Colonic mucosa (tissue), 4 donors: Measurements from ENCODE around the gene ZNF319. TPM values are rescaled to one million over a fixed set of nuclear protein-coding genes. Genes with fewer than 3 reads are reported as not detected.

Source experiments
- DNase-seq: peaks from one replicate; pipeline ENCODE4 v3.0.0-alpha.2; 2020
- H3K27ac ChIP-seq: fragments of 200-600 bp; one replicate; pipeline ENCODE4 v1.8.0; 2021
- H3K27me3 ChIP-seq: fragments of 200-600 bp; one replicate; pipeline ENCODE4 v1.8.0; 2021
- H3K36me3 ChIP-seq: fragments of 200-600 bp; one replicate; pipeline ENCODE4 v1.8.0; 2021
- H3K4me1 ChIP-seq: fragments of 200-600 bp; one replicate; pipeline ENCODE4 v1.8.0; 2021; ENCODE audit warnings: mild to moderate bottlenecking
- H3K4me3 ChIP-seq: fragments of 200-600 bp; one replicate; pipeline ENCODE4 v1.8.0; 2021
- H3K9ac ChIP-seq, 2 donors: one replicate each; pipeline ENCODE4 v1.7.0; 2013; ENCODE audit warnings: control low read depth in 2 of 2, low read depth in 2 of 2, low read length in 2 of 2
- H3K9me3 ChIP-seq: fragments of 200-600 bp; one replicate; pipeline ENCODE4 v1.8.0; 2021
- intact Hi-C: fragments of 100-400 bp; cut with DNase I; formaldehyde crosslinking; loops from one replicate; pipeline ENCODE4 v1.14.1; 2022
- total RNA-seq, 2 donors: library from RNA; stranded (reverse); fragmentation: NEBNext Ultra II Directional in 1 of 2; extraction: Animal tissue kit (Norgen Biotek cat#: 25700) in 1 of 2; gene quantifications; one replicate each; pipeline ENCODE4 v1.2.1, GENCODE V29; 2021
- TF ChIP-seq, protein P1 (sequence below): fragments of 200-600 bp; IDR thresholded peaks from one replicate; pipeline ENCODE4 v1.8.0; 2022; ENCODE audit warnings: antibody characterized with exemption, mild to moderate bottlenecking
- donor health status: healthy.
- donor health status: DM: no; HTN: no; CAD: no.
- donor health status: DM: no; HTN: no; CAD: no.

ZNF319 gene
- total RNA-seq, 2 donors from 2014 or later: 3.5 to 5.3 TPM

DNA sequence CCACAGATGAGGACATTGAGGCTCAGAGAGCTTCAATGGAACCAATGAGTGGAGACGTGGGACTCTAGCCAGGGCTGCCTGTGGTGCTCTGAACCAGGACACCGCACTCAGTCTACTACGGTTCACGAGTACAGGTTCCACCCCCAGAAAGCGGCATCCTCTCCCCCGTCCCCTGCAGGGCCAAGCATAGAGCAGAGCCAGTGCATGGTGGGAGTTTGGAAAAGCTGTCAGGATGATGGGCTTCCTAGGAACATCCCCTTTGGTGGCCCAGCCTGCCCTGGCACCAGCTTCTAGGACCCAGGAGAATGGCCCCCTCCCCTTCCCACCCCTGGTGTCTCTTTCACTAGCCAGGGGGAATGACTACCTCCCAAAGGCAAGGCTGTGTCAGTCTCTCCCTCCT lies 8.4 kb downstream of the ZNF319 start:
- H3K27ac ChIP-seq: no peak overlapping the region
- no peaks in the 10 kb centered on the region for H3K9me3 ChIP-seq
- no peaks in the 10 kb centered on the region for H3K4me1 ChIP-seq
- no peak for DNase-seq
- no peaks in the 10 kb centered on the region for H3K27me3 ChIP-seq
- intact Hi-C loops: loop anchor here (10.0 kb wide), 1 partner anchor 237 kb away; no protein-coding TSS in a partner anchor
- TF ChIP-seq, protein P1, sequence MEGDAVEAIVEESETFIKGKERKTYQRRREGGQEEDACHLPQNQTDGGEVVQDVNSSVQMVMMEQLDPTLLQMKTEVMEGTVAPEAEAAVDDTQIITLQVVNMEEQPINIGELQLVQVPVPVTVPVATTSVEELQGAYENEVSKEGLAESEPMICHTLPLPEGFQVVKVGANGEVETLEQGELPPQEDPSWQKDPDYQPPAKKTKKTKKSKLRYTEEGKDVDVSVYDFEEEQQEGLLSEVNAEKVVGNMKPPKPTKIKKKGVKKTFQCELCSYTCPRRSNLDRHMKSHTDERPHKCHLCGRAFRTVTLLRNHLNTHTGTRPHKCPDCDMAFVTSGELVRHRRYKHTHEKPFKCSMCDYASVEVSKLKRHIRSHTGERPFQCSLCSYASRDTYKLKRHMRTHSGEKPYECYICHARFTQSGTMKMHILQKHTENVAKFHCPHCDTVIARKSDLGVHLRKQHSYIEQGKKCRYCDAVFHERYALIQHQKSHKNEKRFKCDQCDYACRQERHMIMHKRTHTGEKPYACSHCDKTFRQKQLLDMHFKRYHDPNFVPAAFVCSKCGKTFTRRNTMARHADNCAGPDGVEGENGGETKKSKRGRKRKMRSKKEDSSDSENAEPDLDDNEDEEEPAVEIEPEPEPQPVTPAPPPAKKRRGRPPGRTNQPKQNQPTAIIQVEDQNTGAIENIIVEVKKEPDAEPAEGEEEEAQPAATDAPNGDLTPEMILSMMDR: no peak
- H3K36me3 ChIP-seq: peaks cover under 1% of the 10 kb centered on the region
- no peak overlapping the region for H3K9ac ChIP-seq
- no peak overlapping the region for H3K4me3 ChIP-seq

DNA sequence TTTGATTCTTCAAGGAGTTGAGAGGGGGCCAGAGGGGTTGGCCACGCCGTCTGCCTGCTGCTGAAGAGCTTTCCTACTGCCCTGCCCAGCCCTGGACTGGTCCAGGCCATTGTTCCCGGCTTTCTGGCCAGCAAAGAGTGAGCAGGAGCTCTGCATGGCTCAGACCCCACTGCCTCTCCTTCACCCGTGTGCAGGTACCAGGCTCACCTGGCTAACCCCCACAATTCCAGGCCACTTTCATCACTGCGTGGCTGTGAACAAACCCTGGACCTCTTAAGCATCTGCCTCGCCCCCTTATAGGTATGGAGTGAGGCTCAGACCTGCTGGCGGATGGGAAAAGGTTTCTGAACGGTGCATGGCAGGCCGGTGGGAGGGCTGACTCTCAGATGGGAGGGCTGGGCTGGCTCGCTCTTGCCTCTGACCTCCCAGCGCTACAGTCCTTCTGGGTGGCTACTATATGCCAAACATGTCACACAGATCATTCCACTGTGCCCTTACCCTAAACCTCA lies 8.9 kb downstream of the ZNF319 start:
- Histone ChIP-seq H3K27ac (no peak overlapping the region), H3K9ac (no peak overlapping the region), H3K4me1 (no peaks in the 10 kb centered on the region), H3K36me3 (no peaks in the 10 kb centered on the region), H3K9me3 (no peaks in the 10 kb centered on the region), H3K27me3 (no peaks in the 10 kb centered on the region), H3K4me3 (no peak overlapping the region)
- TF ChIP-seq, protein P1: no peak
- intact Hi-C loops: loop anchor here (10.0 kb wide), 1 partner anchor 237 kb away; no protein-coding TSS in a partner anchor
- no peak for DNase-seq

DNA sequence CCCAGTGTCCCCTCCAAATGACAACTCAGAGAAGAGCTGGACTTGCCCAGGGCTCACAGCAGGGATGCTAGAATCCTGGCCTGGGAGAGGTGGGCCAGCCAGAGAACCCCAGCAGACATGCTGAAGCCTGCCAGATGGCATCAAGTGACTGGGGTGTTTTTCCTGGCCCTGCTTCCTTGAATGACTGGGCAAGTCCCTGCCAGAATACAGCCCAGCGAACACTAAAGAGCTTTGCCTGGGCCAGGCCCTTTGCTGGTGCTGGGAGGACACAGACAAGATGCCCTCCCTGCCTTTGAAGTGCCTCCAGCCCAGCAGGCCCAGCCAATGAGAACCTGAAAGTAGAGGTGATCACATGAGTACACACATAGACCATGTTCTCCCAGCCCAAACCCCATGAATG lies 11.5 kb downstream of the ZNF319 start:
- no peak overlapping the region for H3K4me3 ChIP-seq
- intact Hi-C loops: no loop called here
- H3K9ac ChIP-seq: no peak overlapping the region
- H3K9me3 ChIP-seq: no peaks in the 10 kb centered on the region
- H3K27ac ChIP-seq: no peak overlapping the region
- H3K36me3 ChIP-seq: no peaks in the 10 kb centered on the region
- TF ChIP-seq, protein P1: no peak
- H3K4me1 ChIP-seq: peaks cover 6% of the 10 kb centered on the region
- H3K27me3 ChIP-seq: peaks cover 6% of the 10 kb centered on the region
- no peak for DNase-seq

DNA sequence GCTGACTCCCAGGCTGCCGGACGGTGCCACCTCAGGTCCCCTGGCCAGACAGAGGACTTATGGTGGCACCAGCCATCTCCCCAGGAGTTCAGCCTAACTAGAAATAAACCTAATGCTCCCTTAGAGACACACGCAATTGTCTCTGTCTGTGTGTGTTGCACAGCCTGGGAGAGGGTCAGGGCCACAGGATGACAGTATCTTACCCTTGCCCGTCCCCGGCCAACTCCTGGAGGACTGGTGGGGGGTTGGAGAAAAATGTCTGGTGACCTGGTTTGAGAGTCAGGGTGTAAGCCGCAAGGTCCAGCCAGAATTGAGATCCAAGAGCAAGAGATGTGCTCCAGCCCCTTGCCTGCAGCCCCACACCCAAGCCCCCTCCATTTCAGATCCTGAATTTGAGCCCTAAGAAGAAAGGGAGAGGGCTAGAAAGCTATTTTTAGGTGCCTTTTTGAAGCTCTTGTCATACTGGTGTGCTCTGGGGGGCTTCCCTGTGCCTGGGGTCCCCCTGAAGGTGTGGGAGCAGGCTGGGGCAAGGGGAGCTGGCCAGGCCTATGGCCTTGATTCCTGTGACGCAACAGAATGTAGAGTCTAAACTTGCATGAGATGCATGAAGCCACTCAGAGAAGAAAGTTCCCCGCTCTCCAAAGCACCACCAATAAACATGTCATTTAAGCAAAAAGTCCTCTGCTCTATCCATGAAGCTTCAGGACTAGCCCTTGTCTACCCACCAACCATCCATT lies 12.9 kb downstream of the ZNF319 start:
- H3K4me3 ChIP-seq: no peak overlapping the region
- H3K9me3 ChIP-seq: no peaks in the 10 kb centered on the region
- TF ChIP-seq, protein P1: no peak
- no peak for DNase-seq
- peaks cover 6% of the 10 kb centered on the region for H3K27me3 ChIP-seq
- H3K4me1 ChIP-seq: peaks cover 6% of the 10 kb centered on the region
- no peaks in the 10 kb centered on the region for H3K36me3 ChIP-seq
- H3K27ac ChIP-seq: no peak overlapping the region
- H3K9ac ChIP-seq: no peak overlapping the region
- intact Hi-C loops: no loop called here

DNA sequence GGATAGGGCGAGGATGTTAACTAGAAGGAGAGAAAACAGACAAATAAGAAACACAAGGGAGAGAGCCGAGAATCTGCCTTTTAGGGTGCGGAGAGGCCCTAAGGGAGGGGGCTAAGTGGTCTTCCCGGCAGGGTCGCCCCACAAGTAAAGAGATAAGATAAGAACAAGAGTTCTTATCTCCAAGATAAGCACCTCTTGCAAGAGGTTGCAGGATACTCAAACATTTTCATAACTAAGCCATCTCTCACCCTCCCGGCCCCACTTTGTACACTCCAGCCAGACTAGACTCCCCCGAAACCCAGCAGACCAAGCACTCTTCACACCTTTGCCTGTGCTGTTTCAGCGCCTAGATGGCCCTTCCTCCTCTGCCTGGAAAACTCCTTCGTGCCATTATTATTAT lies 14.3 kb downstream of the ZNF319 start:
- TF ChIP-seq, protein P1: no peak
- Histone ChIP-seq H3K27me3 (peaks cover 6% of the 10 kb centered on the region), H3K4me3 (no peak overlapping the region), H3K27ac (no peak overlapping the region), H3K9me3 (no peaks in the 10 kb centered on the region), H3K9ac (no peak overlapping the region), H3K4me1 (peaks cover 6% of the 10 kb centered on the region), H3K36me3 (no peaks in the 10 kb centered on the region)
- intact Hi-C loops: no loop called here
- no peak for DNase-seq
